ENCODE results near the gene PI4K2B.

- peak; percentile 27; the same call in 1 of the 2 replicates for TF ChIP-seq ZBTB20 (tag by site-specific recombination; IDR thresholded peaks at IDR 0.05)
- TF ChIP-seq CTCF (tag by site-specific recombination; IDR thresholded peaks at IDR 0.05) = no peak
- TF ChIP-seq ZNF677 (tag by site-specific recombination; IDR thresholded peaks at IDR 0.05) = no peak
- TF ChIP-seq SP7 (tag by site-specific recombination; IDR thresholded peaks at IDR 0.05) = peak; percentile 58; the same call in 1 of the 2 replicates
- no peak for TF ChIP-seq ZSCAN23 (tag by site-specific recombination; IDR thresholded peaks at IDR 0.05)
- TF ChIP-seq ZFHX2 (tag by site-specific recombination; conservative IDR thresholded peaks at IDR 0.05) = no peak
- 0 out of 2 replicates have a peak, but pooled peaks have one; percentile 38 for TF ChIP-seq PBX3 (CRISPR knock-in tag; IDR thresholded peaks at IDR 0.05)
- no peak for TF ChIP-seq BCL11A (tag by site-specific recombination; IDR thresholded peaks at IDR 0.05; ENCODE audit: low read depth)
- TF ChIP-seq BCL6B (tag by site-specific recombination; IDR thresholded peaks at IDR 0.05) = no peak
- TF ChIP-seq HOXA7 (CRISPR knock-in tag; IDR thresholded peaks at IDR 0.05; ENCODE audit: borderline replicate concordance) = no peak
- TF ChIP-seq PATZ1 (tag by site-specific recombination; IDR thresholded peaks at IDR 0.05) = peak; percentile 55
- TF ChIP-seq YY1 (tag by site-specific recombination; IDR thresholded peaks at IDR 0.05) = 0 out of 2 replicates have a peak, but pooled peaks have one; percentile 44
- no peak for TF ChIP-seq ZNF302 (tag by site-specific recombination; IDR thresholded peaks at IDR 0.05; ENCODE audit: low read depth)
- TF ChIP-seq ZNF704 (tag by site-specific recombination; IDR thresholded peaks at IDR 0.05) = no peak
Observed at GRCh38 chr4:25233737-25234389, at the start of gene PI4K2B.

All from HEK293 (cell line).